Measurements from ENCODE around the gene GDF15.

GRCh38 chr19:18351544-18351943, 34.4 kb upstream of the GDF15 start:
- TF ChIP-seq CTCF (tag by site-specific recombination; IDR thresholded peaks at IDR 0.05) (no peak), ZNF274 (IDR thresholded peaks at IDR 0.05; ENCODE audit: low read length) (no peak), ZNF274 (tag by site-specific recombination; IDR thresholded peaks at IDR 0.05; ENCODE audit: borderline replicate concordance) (no peak), ZNF561 (tag by site-specific recombination; IDR thresholded peaks at IDR 0.05; ENCODE audit: borderline replicate concordance) (no peak), PRDM10 (tag by site-specific recombination; IDR thresholded peaks at IDR 0.05) (no peak), HOXD13 (CRISPR knock-in tag; IDR thresholded peaks at IDR 0.05; ENCODE audit: borderline replicate concordance) (no peak), ZSCAN30 (tag by site-specific recombination; IDR thresholded peaks at IDR 0.05) (no peak)
- TF ChIP-seq, protein P1, sequence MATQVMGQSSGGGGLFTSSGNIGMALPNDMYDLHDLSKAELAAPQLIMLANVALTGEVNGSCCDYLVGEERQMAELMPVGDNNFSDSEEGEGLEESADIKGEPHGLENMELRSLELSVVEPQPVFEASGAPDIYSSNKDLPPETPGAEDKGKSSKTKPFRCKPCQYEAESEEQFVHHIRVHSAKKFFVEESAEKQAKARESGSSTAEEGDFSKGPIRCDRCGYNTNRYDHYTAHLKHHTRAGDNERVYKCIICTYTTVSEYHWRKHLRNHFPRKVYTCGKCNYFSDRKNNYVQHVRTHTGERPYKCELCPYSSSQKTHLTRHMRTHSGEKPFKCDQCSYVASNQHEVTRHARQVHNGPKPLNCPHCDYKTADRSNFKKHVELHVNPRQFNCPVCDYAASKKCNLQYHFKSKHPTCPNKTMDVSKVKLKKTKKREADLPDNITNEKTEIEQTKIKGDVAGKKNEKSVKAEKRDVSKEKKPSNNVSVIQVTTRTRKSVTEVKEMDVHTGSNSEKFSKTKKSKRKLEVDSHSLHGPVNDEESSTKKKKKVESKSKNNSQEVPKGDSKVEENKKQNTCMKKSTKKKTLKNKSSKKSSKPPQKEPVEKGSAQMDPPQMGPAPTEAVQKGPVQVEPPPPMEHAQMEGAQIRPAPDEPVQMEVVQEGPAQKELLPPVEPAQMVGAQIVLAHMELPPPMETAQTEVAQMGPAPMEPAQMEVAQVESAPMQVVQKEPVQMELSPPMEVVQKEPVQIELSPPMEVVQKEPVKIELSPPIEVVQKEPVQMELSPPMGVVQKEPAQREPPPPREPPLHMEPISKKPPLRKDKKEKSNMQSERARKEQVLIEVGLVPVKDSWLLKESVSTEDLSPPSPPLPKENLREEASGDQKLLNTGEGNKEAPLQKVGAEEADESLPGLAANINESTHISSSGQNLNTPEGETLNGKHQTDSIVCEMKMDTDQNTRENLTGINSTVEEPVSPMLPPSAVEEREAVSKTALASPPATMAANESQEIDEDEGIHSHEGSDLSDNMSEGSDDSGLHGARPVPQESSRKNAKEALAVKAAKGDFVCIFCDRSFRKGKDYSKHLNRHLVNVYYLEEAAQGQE (tag by site-specific recombination; IDR thresholded peaks at IDR 0.05) = no peak
